Measurements from ENCODE around the gene LRP1B. TPM values are rescaled to one million over a fixed set of nuclear protein-coding genes. Genes with fewer than 3 reads are reported as not detected.

Gene LRP1B
- polyA plus RNA-seq, 2 of the 4 experiments (the other 2 are of a cell fraction), result 0.03 TPM; not detected in 1

- no peak for TF ChIP-seq CHD2 (IDR thresholded peaks at IDR 0.05; ENCODE audit: low read length, partially characterized antibody)
- no peak for TF ChIP-seq NPAS2 (CRISPR knock-in tag; IDR thresholded peaks at IDR 0.05; ENCODE audit: borderline replicate concordance)
- TF ChIP-seq TP53 (CRISPR knock-in tag; IDR thresholded peaks at IDR 0.05), result no peak
- TF ChIP-seq HES2 (IDR thresholded peaks at IDR 0.05), result no peak
- no peak for TF ChIP-seq KDM5A (IDR thresholded peaks at IDR 0.05)
- no peak for TF ChIP-seq MYC (IDR thresholded peaks at IDR 0.05; ENCODE audit: borderline replicate concordance, low read length)
- TF ChIP-seq HEYL (CRISPR knock-in tag; IDR thresholded peaks at IDR 0.05), result no peak
- no peak for TF ChIP-seq CBX2 (IDR thresholded peaks at IDR 0.05; ENCODE audit: borderline replicate concordance, low read depth)
- TF ChIP-seq POLR2A (IDR thresholded peaks at IDR 0.05; ENCODE audit: low read length), result no peak
- TF ChIP-seq ESRRA (IDR thresholded peaks at IDR 0.05; ENCODE audit: borderline replicate concordance, low read length), result no peak
- no peak for TF ChIP-seq ATOH8 (CRISPR knock-in tag; IDR thresholded peaks at IDR 0.05; ENCODE audit: low read depth)
- H3K4me2 ChIP-seq, result no peak overlapping the region
These were observed 1237.1 kb downstream of the LRP1B start for GRCh38 chr2:140893685-140894084.

GRCh38 chr2:140892911-140893637, 1237.7 kb downstream of the LRP1B start:
- H3K4me2 ChIP-seq, result no peak overlapping the region
- TF ChIP-seq HEYL (CRISPR knock-in tag; IDR thresholded peaks at IDR 0.05) (no peak), BHLHE40 (IDR thresholded peaks at IDR 0.05; ENCODE audit: low read depth, low read length) (no peak), PHF8 (IDR thresholded peaks at IDR 0.05; ENCODE audit: borderline replicate concordance, low read depth) (no peak), RARB (CRISPR knock-in tag; IDR thresholded peaks at IDR 0.05) (no peak), MAFK (IDR thresholded peaks at IDR 0.05; ENCODE audit: partially characterized antibody) (no peak)
- no peak overlapping the region for H3K4me3 ChIP-seq
- no peaks in the 10 kb centered on the region for H3K9me3 ChIP-seq
- H3K4me1 ChIP-seq, result no peaks in the 10 kb centered on the region
- POLR2A ChIA-PET, result no interaction called here
- CTCF ChIA-PET, result interaction anchor here (1.0 kb wide), 1 partner anchor 15 kb away, joined by 3 read pairs; no protein-coding TSS in a partner anchor
- FAIRE-seq (no peak), DNase-seq (ENCODE audit: low read depth in 1 of 2, low spot score in 1 of 2) (no peak), ATAC-seq (no peak)
- WGBS (ENCODE audit: missing lambda C conversion rate), result 41% methylated on average over 3 of the region's 3 CpGs
- no peak overlapping the region for H3K27ac ChIP-seq

More at GRCh38 chr2:140893685-140894084, 1237.1 kb downstream of the LRP1B start:
- H3K9me3 ChIP-seq, result no peaks in the 10 kb centered on the region
- WGBS (ENCODE audit: missing lambda C conversion rate), result 24% methylated on average over 4 of the region's 4 CpGs
- no peaks in the 10 kb centered on the region for H3K4me1 ChIP-seq
- no peak overlapping the region for H3K4me3 ChIP-seq
- no peak overlapping the region for H3K27ac ChIP-seq
- CTCF ChIA-PET, result interaction anchor here (1.0 kb wide), 1 partner anchor 16 kb away, joined by 3 read pairs; no protein-coding TSS in a partner anchor
- peak in 1 of 2 experiments; percentile 0 for DNase-seq (ENCODE audit: low read depth in 1 of 2, low spot score in 1 of 2)
- no peak for FAIRE-seq
- no peak for ATAC-seq
- POLR2A ChIA-PET, result no interaction called here

GRCh38 chr2:140892436-140892835, 1238.4 kb downstream of the LRP1B start:
- Histone ChIP-seq H3K4me3 (no peak overlapping the region), H3K9me3 (no peaks in the 10 kb centered on the region), H3K27ac (no peak overlapping the region), H3K4me2 (no peak overlapping the region), H3K4me1 (no peaks in the 10 kb centered on the region)
- ChIA-PET CTCF (no interaction called here), POLR2A (no interaction called here)
- no peak for FAIRE-seq
- no peak for ATAC-seq
- DNase-seq (ENCODE audit: low read depth in 1 of 2, low spot score in 1 of 2), result no peak
- WGBS (ENCODE audit: missing lambda C conversion rate), result 76% methylated on average over 5 of the region's 5 CpGs
- TF ChIP-seq RNF2 (IDR thresholded peaks at IDR 0.05; ENCODE audit: borderline replicate concordance, low read depth) (no peak), SREBF2 (IDR thresholded peaks at IDR 0.05) (no peak), RARB (CRISPR knock-in tag; IDR thresholded peaks at IDR 0.05) (no peak), PHF8 (IDR thresholded peaks at IDR 0.05; ENCODE audit: borderline replicate concordance, low read depth) (no peak), BCL3 (IDR thresholded peaks at IDR 0.05) (no peak), ATOH8 (CRISPR knock-in tag; IDR thresholded peaks at IDR 0.05; ENCODE audit: low read depth) (no peak), BHLHE40 (IDR thresholded peaks at IDR 0.05; ENCODE audit: low read depth, low read length) (no peak), ZC3H11A (IDR thresholded peaks at IDR 0.05) (no peak), REST (IDR thresholded peaks at IDR 0.05) (no peak)

Measured in A549 (cell line).